Panc1 (cell line): ENCODE data around the gene MYO1F. TPM values are rescaled to one million over a fixed set of nuclear protein-coding genes. Genes with fewer than 3 reads are reported as not detected.
"Not testable (repeated sequence)": the region's sequence is repeated elsewhere in the genome, so short reads cannot be mapped to it uniquely, and the experiment has no call there.

Source experiments
- ATAC-seq: fragments of 200-7000 bp; cut with Tn5 transposase; 2 replicates; pipeline ENCODE4 v1.9.1; 2020; ENCODE audit warnings: mild to moderate bottlenecking, moderate library complexity
- BruUV-seq: library from RNA; stranded (reverse); fragments of 400-500 nt; replicated peaks from 2 replicates; lab custom pipeline; 2021; lab: Mats Ljungman, UMichigan
- CTCF ChIA-PET: fragments of 300-600 bp; sonication (Branson Sonifier 250); formaldehyde crosslinking; loops from one replicate; lab custom pipeline; 2022; ENCODE audit warnings: antibody characterized with exemption; lab: Charles Lee
- POLR2A ChIA-PET: fragments of 300-600 bp; sonication (Branson Sonifier 250); formaldehyde crosslinking; loops from one replicate; lab custom pipeline; 2022; ENCODE audit warnings: antibody characterized with exemption; lab: Charles Lee
- DNase-seq: peaks from one replicate; pipeline ENCODE4 v3.0.0-alpha.2; 2010; ENCODE audit warnings: low read depth, low spot score
- H3K27ac ChIP-seq: 2 replicates; pipeline ENCODE4 v1.5.1; 2011; ENCODE audit warnings: mild to moderate bottlenecking, low read length, inconsistent platforms
- H3K27me3 ChIP-seq: fragments of 200-500 bp; sonication (Bioruptor generic); 2 replicates; pipeline ENCODE4 v1.6.0; 2014; ENCODE audit warnings: low read length, inconsistent platforms; ENCODE audit not compliant: control insufficient read depth, insufficient read depth
- H3K36me3 ChIP-seq: fragments of 200-500 bp; sonication (Bioruptor generic); 2 replicates; pipeline ENCODE4 v1.5.1; 2014; ENCODE audit warnings: inconsistent platforms, mild to moderate bottlenecking, low read length, moderate library complexity; ENCODE audit not compliant: control insufficient read depth, insufficient read depth
- H3K4me1 ChIP-seq: 2 replicates; pipeline ENCODE4 v1.5.1; 2011; ENCODE audit warnings: inconsistent platforms, mild to moderate bottlenecking, low read length, moderate library complexity; ENCODE audit not compliant: control insufficient read depth, insufficient read depth
- H3K4me3 ChIP-seq, 2 experiments: 2 replicates each; pipeline ENCODE4 v1.5.1; 2011 to 2012; ENCODE audit warnings: low read depth in 2 of 2, low read length in 2 of 2, mild to moderate bottlenecking in 2 of 2, inconsistent platforms in 1 of 2, moderate library complexity in 1 of 2
- H3K9me3 ChIP-seq: fragments of 200-500 bp; sonication (Bioruptor generic); 2 replicates; pipeline ENCODE4 v1.5.1; 2014; ENCODE audit warnings: low read depth, mild to moderate bottlenecking, inconsistent platforms, low read length, moderate library complexity; ENCODE audit not compliant: control insufficient read depth, insufficient read depth
- CTCF ChIP-seq: fragments of 450-650 bp; IDR thresholded peaks from 2 replicates; pipeline ENCODE4 v1.5.1; 2017; ENCODE audit warnings: mild to moderate bottlenecking
- POLR2AphosphoS5 ChIP-seq: IDR thresholded peaks from 2 replicates; pipeline ENCODE4 v1.6.1; 2012; ENCODE audit warnings: mild to moderate bottlenecking, low read depth, low read length, moderate library complexity
- REST ChIP-seq, 2 experiments: IDR thresholded peaks; 2 replicates each; pipeline ENCODE4 v1.6.1; 2011 to 2012; ENCODE audit warnings: low read depth in 2 of 2, control low read depth in 1 of 2, low read length in 1 of 2, mild to moderate bottlenecking in 1 of 2, moderate library complexity in 1 of 2; ENCODE audit not compliant: insufficient read depth in 1 of 2
- SIN3A ChIP-seq: IDR thresholded peaks from 2 replicates; pipeline ENCODE4 v1.6.1; 2012; ENCODE audit warnings: low read depth, mild to moderate bottlenecking, low read length, moderate library complexity, borderline replicate concordance; ENCODE audit not compliant: insufficient read depth
- TCF7L2 ChIP-seq: IDR thresholded peaks from 2 replicates; pipeline ENCODE4 v1.6.1; 2011; ENCODE audit warnings: mild to moderate bottlenecking, low read depth, low read length, inconsistent platforms
- in situ Hi-C: cut with HindIII; loops from 2 replicates; pipeline ENCODE4 v1.10.0; 2016; ENCODE audit warnings: low sequenced_read_pairs, low pct_unique_long_range_greater_than_20kb
- intact Hi-C: fragments of 100-400 bp; cut with micrococcal nuclease; formaldehyde crosslinking; loops from one replicate; pipeline ENCODE4 v1.10.0; 2022; ENCODE audit not compliant: unreplicated experiment
- total RNA-seq: library from RNA; stranded (reverse); gene quantifications from one replicate; pipeline ENCODE4 v1.2.1, GENCODE V29; 2021; ENCODE audit not compliant: unreplicated experiment

Gene MYO1F
- total RNA-seq, 1 experiment from 2014 or later: 0.33 TPM

- Histone ChIP-seq H3K36me3 (no peaks in the 10 kb centered on the region), H3K4me1 (no peaks in the 10 kb centered on the region), H3K9me3 (no peaks in the 10 kb centered on the region), H3K27ac (no peak overlapping the region), H3K4me3 (no peak overlapping the region), H3K27me3 (no peaks in the 10 kb centered on the region)
- in situ Hi-C loops: no loop called here
- no TSS peak for BruUV-seq
- ChIA-PET POLR2A (interaction anchor here (0.7 kb wide), 1 partner anchor 138 kb away, joined by 3 read pairs; no protein-coding TSS in a partner anchor), CTCF (interaction anchor here (0.6 kb wide), 2 partner anchors 12 to 23 kb away, joined by 3 to 6 read pairs; no protein-coding TSS in a partner anchor)
- DNase-seq (no peak), ATAC-seq (no peak)
- intact Hi-C loops: no loop called here
- TF ChIP-seq TCF7L2 (no peak), SIN3A (no peak), REST (IDR thresholded peaks at IDR 0.05; ENCODE audit: insufficient read depth in 1 of 2, low read depth in 2 of 2, low read length in 1 of 2) (no peak), POLR2AphosphoS5 (no peak), CTCF (no peak)
Observed at GRCh38 chr19:8567522-8568172, 9.6 kb downstream of the MYO1F start.

- no TSS peak for BruUV-seq
- TF ChIP-seq SIN3A (no peak), CTCF (no peak), TCF7L2 (no peak)
- POLR2A ChIA-PET: no interaction called here
- no peak for ATAC-seq
- no peaks in the 10 kb centered on the region for H3K27me3 ChIP-seq
- no peaks in the 10 kb centered on the region for H3K9me3 ChIP-seq
- in situ Hi-C loops: no loop called here
- intact Hi-C loops: no loop called here
- no peak overlapping the region for H3K27ac ChIP-seq
- no peak overlapping the region for H3K4me3 ChIP-seq
- no peaks in the 10 kb centered on the region for H3K36me3 ChIP-seq
- CTCF ChIA-PET: no interaction called here
- no peak for DNase-seq
- H3K4me1 ChIP-seq: no peaks in the 10 kb centered on the region
Observed at GRCh38 chr19:8566855-8567254, 10.4 kb downstream of the MYO1F start.

- H3K4me3 ChIP-seq, H3K4me1 ChIP-seq, intact Hi-C loops, H3K9me3 ChIP-seq, in situ Hi-C loops, CTCF ChIA-PET, H3K27ac ChIP-seq, H3K27me3 ChIP-seq, H3K36me3 ChIP-seq, BruUV-seq, ATAC-seq, DNase-seq: not testable (repeated sequence)
- POLR2A ChIA-PET: interaction anchor here (0.6 kb wide), 1 partner anchor 54 kb away, joined by 5 read pairs; no protein-coding TSS in a partner anchor
Observed at GRCh38 chr19:8564866-8565265, 12.4 kb downstream of the MYO1F start.
